Adrenal gland (tissue), 12 donors: Measurements from ENCODE around the gene IRX2. TPM values are rescaled to one million over a fixed set of nuclear protein-coding genes. Genes with fewer than 3 reads are reported as not detected.

Experiments used
- DNase-seq, 7 donors: peaks; one replicate each; pipeline ENCODE4 v3.0.0-alpha.2; 2019 to 2020
- H3K27ac ChIP-seq, 5 donors: fragments of 200-600 bp; sonication (generic) in 4 of 5; 1 replicate in 3 of 5; 2 replicates in 2 of 5; pipeline versions ENCODE4 v1.5.1 to v1.8.0; 2016 to 2020; ENCODE audit warnings: mild to moderate bottlenecking in 1 of 5
- H3K27me3 ChIP-seq: fragments of 200-600 bp; 2 replicates; pipeline ENCODE4 v1.8.0; 2021
- H3K36me3 ChIP-seq, 2 donors: fragments of 200-600 bp; replicated peaks in 1 of 2; 1 replicate in 1 of 2; 2 replicates in 1 of 2; pipeline versions ENCODE4 v1.5.1 to v1.8.0; 2018 to 2022
- H3K4me1 ChIP-seq, 2 donors: fragments of 200-600 bp; replicated peaks in 1 of 2; 1 replicate in 1 of 2; 2 replicates in 1 of 2; pipeline versions ENCODE4 v1.5.1 to v1.8.0; 2018 to 2021
- H3K4me3 ChIP-seq, 4 donors: fragments of 200-600 bp; sonication (generic) in 3 of 4; one replicate each; pipeline ENCODE4 v1.5.1; 2016 to 2018
- H3K9me3 ChIP-seq, 3 donors: fragments of 200-600 bp; sonication (generic) in 1 of 3; replicated peaks in 1 of 3; 1 replicate in 2 of 3; 2 replicates in 1 of 3; pipeline versions ENCODE4 v1.5.1 to v1.8.0; 2016 to 2021
- POLR2A ChIP-seq, 2 donors: fragments of 450-650 bp; IDR thresholded peaks; one replicate each; pipeline ENCODE4 v1.6.1; 2017; ENCODE audit warnings: antibody characterized with exemption in 2 of 2, mild to moderate bottlenecking in 2 of 2, moderate library complexity in 1 of 2
- WGBS, 4 donors: extraction: QIAGEN DNeasy Blood & Tissue Kit in 2 of 4; methylation state at CpG; one replicate each; pipeline versions ENCODE4 v1.1.5 to v1.1.7; 2013 to 2017; 5-methylcytosine and 5-hydroxymethylcytosine counted together
- intact Hi-C, 2 donors: fragments of 100-400 bp; cut with DNase I; formaldehyde crosslinking; loops; one replicate each; pipeline versions ENCODE4 v1.14.1 to v1.15.0; 2022 to 2023
- polyA plus RNA-seq, 3 donors: library from polyadenylated mRNA; stranded (reverse); fragments of 200-250 nt in 2 of 3; fragments of 350-450 nt in 1 of 3; fragmentation: Illumina TruSeq in 1 of 3; extraction: RNeasy Lipid Tissue Mini Kit (QIAGEN cat#74804) in 1 of 3; gene quantifications; one replicate each; pipeline ENCODE4 v1.2.3, GENCODE V29; 2013 to 2014
- total RNA-seq, 9 donors: library from RNA; depleted of rRNA in 4 of 9; stranded (reverse); fragments of >200 nt in 4 of 9; fragments of 120-200 nt in 1 of 9; fragmentation: NEBNext Ultra II Directional in 1 of 9; extraction: Animal tissue kit (Norgen Biotek cat#: 25700) in 1 of 9; gene quantifications; one replicate each; pipeline versions ENCODE4 v1.1.0 to v1.2.4, GENCODE V29; 2013 to 2023
- TF ChIP-seq, protein P1 (sequence below), 6 experiments: fragments of 450-650 bp in 4 of 6; fragments of 200-600 bp in 2 of 6; sonication (generic) in 1 of 6; IDR thresholded peaks; 1 replicate in 5 of 6; 2 replicates in 1 of 6; pipeline versions ENCODE4 v1.5.1 to v1.8.0; 2016 to 2021; ENCODE audit warnings: antibody characterized with exemption in 6 of 6, mild to moderate bottlenecking in 2 of 6, moderate library complexity in 1 of 6
- donor health status: healthy with polysubstance abuse.
- donor health status: Bipolar disorder and iron deficiency.
- donor health status: DM: yes; HTN: yes; CAD: no.
- donor health status: DM: no; HTN: no; CAD: no.
- donor health status: DM: no; HTN: no; CAD: no.
- donor health status: DM: yes; HTN: yes; CAD: no.

The IRX2 gene
- total and polyA plus RNA-seq, 12 donors = 0.08 to 0.40 (median 0.15) TPM; not detected in 4

GRCh38 chr5:2739360-2740050, 12.0 kb downstream of the IRX2 start:
- no peaks in the 10 kb centered on the region for H3K36me3 ChIP-seq
- peak overlapping the region in 2 of 4 donors; percentile 32 to 56 for H3K4me3 ChIP-seq
- peaks cover 63% of the 10 kb centered on the region for H3K27me3 ChIP-seq
- TF ChIP-seq, protein P1, sequence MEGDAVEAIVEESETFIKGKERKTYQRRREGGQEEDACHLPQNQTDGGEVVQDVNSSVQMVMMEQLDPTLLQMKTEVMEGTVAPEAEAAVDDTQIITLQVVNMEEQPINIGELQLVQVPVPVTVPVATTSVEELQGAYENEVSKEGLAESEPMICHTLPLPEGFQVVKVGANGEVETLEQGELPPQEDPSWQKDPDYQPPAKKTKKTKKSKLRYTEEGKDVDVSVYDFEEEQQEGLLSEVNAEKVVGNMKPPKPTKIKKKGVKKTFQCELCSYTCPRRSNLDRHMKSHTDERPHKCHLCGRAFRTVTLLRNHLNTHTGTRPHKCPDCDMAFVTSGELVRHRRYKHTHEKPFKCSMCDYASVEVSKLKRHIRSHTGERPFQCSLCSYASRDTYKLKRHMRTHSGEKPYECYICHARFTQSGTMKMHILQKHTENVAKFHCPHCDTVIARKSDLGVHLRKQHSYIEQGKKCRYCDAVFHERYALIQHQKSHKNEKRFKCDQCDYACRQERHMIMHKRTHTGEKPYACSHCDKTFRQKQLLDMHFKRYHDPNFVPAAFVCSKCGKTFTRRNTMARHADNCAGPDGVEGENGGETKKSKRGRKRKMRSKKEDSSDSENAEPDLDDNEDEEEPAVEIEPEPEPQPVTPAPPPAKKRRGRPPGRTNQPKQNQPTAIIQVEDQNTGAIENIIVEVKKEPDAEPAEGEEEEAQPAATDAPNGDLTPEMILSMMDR (IDR thresholded peaks at IDR 0.05) = no peak
- no peak for TF ChIP-seq POLR2A (IDR thresholded peaks at IDR 0.05)
- no peaks in the 10 kb centered on the region for H3K9me3 ChIP-seq
- DNase-seq = peak in 2 of 7 donors; percentile 15 to 42
- 1 to 7% (median 2%) methylated on average over 9 to 68 of the region's 68 CpGs for WGBS, 4 donors
- no peaks in the 10 kb centered on the region for H3K4me1 ChIP-seq
- intact Hi-C loops = no loop called here
- no peak overlapping the region for H3K27ac ChIP-seq

GRCh38 chr5:2738700-2739359, 12.6 kb downstream of the IRX2 start:
- Histone ChIP-seq H3K9me3 (no peaks in the 10 kb centered on the region), H3K36me3 (no peaks in the 10 kb centered on the region), H3K4me3 (peak overlapping the region in 2 of 4 donors; percentile 32 to 56), H3K4me1 (no peaks in the 10 kb centered on the region), H3K27ac (no peak overlapping the region), H3K27me3 (peaks cover 58% of the 10 kb centered on the region)
- WGBS, 4 donors = 4 to 23% (median 12%) methylated on average over 3 to 54 of the region's 54 CpGs
- TF ChIP-seq, protein P1 (IDR thresholded peaks at IDR 0.05) = no peak
- no peak for TF ChIP-seq POLR2A (IDR thresholded peaks at IDR 0.05)
- DNase-seq = peak in 2 of 7 donors; percentile 12 to 18
- intact Hi-C loops = no loop called here

GRCh38 chr5:2738156-2738699, 13.2 kb downstream of the IRX2 start:
- H3K4me1 ChIP-seq = no peaks in the 10 kb centered on the region
- 13 to 26% (median 22%) methylated on average over 10 of the region's 10 CpGs for WGBS, 4 donors
- intact Hi-C loops = no loop called here

More at GRCh38 chr5:2738156-2738699, 13.2 kb downstream of the IRX2 start:
- Histone ChIP-seq H3K36me3 (no peaks in the 10 kb centered on the region), H3K9me3 (no peaks in the 10 kb centered on the region), H3K4me3 (no peak overlapping the region), H3K27ac (no peak overlapping the region), H3K27me3 (peaks cover 53% of the 10 kb centered on the region)
- TF ChIP-seq, protein P1 (IDR thresholded peaks at IDR 0.05) = no peak
- TF ChIP-seq POLR2A (IDR thresholded peaks at IDR 0.05) = no peak
- DNase-seq = peak in 2 of 7 donors; percentile 7 to 17
